Measurements from ENCODE around the gene C20orf202.
"Not testable (repeated sequence)": the region's sequence is repeated elsewhere in the genome, so short reads cannot be mapped to it uniquely, and the experiment has no call there.

The C20orf202 gene

DNA sequence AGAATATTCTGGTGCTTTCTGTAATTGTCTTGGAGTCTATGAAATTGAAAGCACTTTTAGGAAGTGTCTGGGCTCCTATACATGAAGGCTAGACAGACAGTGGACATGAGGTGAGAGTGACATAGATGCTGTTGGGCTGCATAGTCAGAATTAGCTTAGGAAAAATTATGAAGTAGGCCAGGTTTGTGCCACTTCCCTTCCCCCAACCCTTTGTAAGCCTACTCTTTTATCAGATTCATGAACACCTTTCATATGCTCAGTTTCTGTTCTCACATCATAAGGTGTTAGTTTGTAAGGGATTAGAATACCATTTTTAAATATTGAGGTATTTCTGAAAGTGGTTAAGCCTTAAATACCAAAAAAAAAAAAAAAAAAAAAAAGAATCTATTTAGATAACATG is 44.4 kb downstream of the C20orf202 start:
- no peak for DNase-seq (ENCODE audit: low spot score)

DNA sequence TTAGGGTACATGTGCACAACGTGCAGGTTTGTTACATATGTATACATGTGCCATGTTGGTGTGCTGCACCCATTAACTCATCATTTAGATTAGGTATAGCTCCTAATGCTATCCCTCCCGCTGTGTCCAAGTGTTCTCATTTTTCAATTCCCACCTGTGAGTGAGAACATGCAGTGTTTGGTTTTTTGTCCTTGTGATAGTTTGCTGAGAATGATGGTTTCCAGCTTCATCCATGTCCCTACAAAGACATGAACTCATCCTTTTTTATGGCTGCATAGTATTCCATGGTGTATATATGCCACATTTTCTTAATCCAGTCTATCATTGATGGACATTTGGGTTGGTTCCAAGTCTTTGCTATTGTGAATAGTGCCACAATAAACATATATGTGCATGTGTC is 47.0 kb downstream of the C20orf202 start:
- not testable (repeated sequence) for DNase-seq (ENCODE audit: low spot score)

DNA sequence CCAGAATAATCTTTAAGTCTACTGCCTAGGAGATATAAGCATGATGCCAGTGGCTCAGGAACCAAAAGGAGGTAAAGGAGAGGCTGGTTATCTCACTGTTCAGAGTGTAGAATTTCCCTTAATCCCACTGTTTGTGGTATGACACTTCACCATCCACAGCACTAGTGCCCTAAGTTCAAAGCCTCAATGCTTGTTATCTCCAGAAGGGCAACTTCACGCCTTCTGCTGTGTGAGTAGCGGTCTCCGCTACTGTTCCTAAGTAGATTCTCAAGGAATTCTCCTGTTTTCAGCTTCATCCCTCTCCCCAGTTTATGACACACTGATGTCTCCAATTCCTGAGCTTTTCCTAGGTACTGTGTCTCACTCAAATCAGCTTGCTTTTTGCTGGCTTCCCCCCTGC is 49.2 kb downstream of the C20orf202 start:
- no peak for DNase-seq (ENCODE audit: low spot score)

DNA sequence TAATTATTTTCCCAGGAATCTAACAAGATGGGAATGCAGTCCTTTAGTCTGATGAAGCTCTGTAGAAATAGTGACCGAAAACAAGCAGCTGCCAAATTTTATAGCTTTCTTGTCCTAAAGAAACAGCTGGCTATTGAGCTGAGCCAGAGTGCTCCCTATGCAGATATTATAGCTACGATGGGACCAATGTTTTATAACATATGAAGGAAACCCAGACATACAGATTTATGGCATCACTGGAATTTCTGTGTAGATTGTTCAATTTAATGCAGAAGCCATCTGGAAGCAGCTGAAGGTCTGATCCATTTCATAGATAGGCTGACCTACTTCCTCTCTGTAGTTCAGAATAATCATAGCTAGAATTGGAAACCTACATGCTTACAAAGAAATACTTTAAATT is 51.0 kb downstream of the C20orf202 start:
- DNase-seq (ENCODE audit: low spot score): no peak

GRCh38 chr20:1255675-1256074 is 52.4 kb downstream of the C20orf202 start:
- no peak for DNase-seq (ENCODE audit: low spot score)

Measured in CD4-positive, alpha-beta T cell treated with Interleukin-15 for 4 hours (primary cell).